ENCODE data around the gene NDUFAF8. TPM values are rescaled to one million over a fixed set of nuclear protein-coding genes. Genes with fewer than 3 reads are reported as not detected.
A peak's percentile ranks its signal among the peaks of the same experiment; 100 is the strongest.

The NDUFAF8 gene
- total and polyA plus RNA-seq, 10 of the 15 experiments (the other 5 are each of a cell fraction or from before 2014, with no cell fraction given) = 22.0 to 307 (median 106) TPM

GRCh38 chr17:81207610-81208581 lies 31.2 kb upstream of the NDUFAF8 start:
- ChIA-PET CTCF (no interaction called here), SMC1A (ENCODE audit: uncharacterized antibody, unreplicated experiment) (no interaction called here), POLR2A (no interaction called here), RAD21 (ENCODE audit: unreplicated experiment) (no interaction called here)
- H3K27ac ChIP-seq (ENCODE audit: control insufficient read depth, insufficient read depth) = no peak overlapping the region
- in situ Hi-C loops (cut with MboI) = no loop called here
- H3K27me3 ChIP-seq (replicated peaks in 1 of 2; ENCODE audit: control insufficient read depth in 2 of 2, insufficient read depth in 2 of 2, low read length in 1 of 2) = no peaks in the 10 kb centered on the region
- no peaks in the 10 kb centered on the region for H3K79me2 ChIP-seq (ENCODE audit: control insufficient read depth, insufficient read depth, low read length)
- no peaks in the 10 kb centered on the region for H4K20me1 ChIP-seq (ENCODE audit: control insufficient read depth, insufficient read depth)
- no peaks in the 10 kb centered on the region for H3K9me3 ChIP-seq (replicated peaks; ENCODE audit: control insufficient read depth, insufficient read depth, low read length)
- H3K9ac ChIP-seq (ENCODE audit: control insufficient read depth, insufficient read depth, low read length) = no peak overlapping the region
- BruUV-seq (replicated peaks) = no TSS peak
- no peak overlapping the region for H3K4me3 ChIP-seq
- 73% methylated on average over 20 of the region's 21 CpGs for WGBS (ENCODE audit: insufficient coverage, insufficient replicate concordance, low lambda C conversion rate, missing lambda C conversion rate)
- TF ChIP-seq RUNX3 (IDR thresholded peaks at IDR 0.05; ENCODE audit: low read length) (0 out of 2 replicates have a peak, but pooled peaks have one; percentile 29), SMAD5 (IDR thresholded peaks at IDR 0.05; ENCODE audit: low read depth) (no peak)
- no peak overlapping the region for H2AFZ ChIP-seq (ENCODE audit: control insufficient read depth, low read depth, low read length)
- intact Hi-C loops (cut with micrococcal nuclease; ENCODE audit: unreplicated experiment) = no loop called here
- no peaks in the 10 kb centered on the region for H3K4me1 ChIP-seq (ENCODE audit: control insufficient read depth, insufficient read depth, low read length)
- no peak overlapping the region for H3K4me2 ChIP-seq (ENCODE audit: control insufficient read depth, insufficient read depth)
- peak; percentile 49 for ATAC-seq
- no peak for DNase-seq (ENCODE audit: low read depth, low spot score)
- H3K36me3 ChIP-seq (ENCODE audit: control insufficient read depth in 2 of 2, insufficient read depth in 2 of 2, low read length in 1 of 2) = peaks cover 0 to 12% of the 10 kb centered on the region in 2 experiments; a peak in 2 of 4 replicates
- FAIRE-seq = peak; percentile 23

- ATAC-seq (no peak), DNase-seq (ENCODE audit: low read depth, low spot score) (no peak), FAIRE-seq (no peak)
- ChIA-PET POLR2A (no interaction called here), RAD21 (ENCODE audit: unreplicated experiment) (no interaction called here), CTCF (no interaction called here), SMC1A (ENCODE audit: uncharacterized antibody, unreplicated experiment) (no interaction called here)
- no peak overlapping the region for H3K4me2 ChIP-seq (ENCODE audit: control insufficient read depth, insufficient read depth)
- peaks cover 0 to 12% of the 10 kb centered on the region in 2 experiments; a peak in 2 of 4 replicates for H3K36me3 ChIP-seq (ENCODE audit: control insufficient read depth in 2 of 2, insufficient read depth in 2 of 2, low read length in 1 of 2)
- intact Hi-C loops (cut with micrococcal nuclease; ENCODE audit: unreplicated experiment) (no loop called here), in situ Hi-C loops (cut with MboI) (no loop called here)
- TF ChIP-seq CREB1 (IDR thresholded peaks at IDR 0.05; ENCODE audit: low read depth) (no peak), PAX8 (IDR thresholded peaks at IDR 0.05) (no peak)
- no peak overlapping the region for H3K4me3 ChIP-seq
- H4K20me1 ChIP-seq (ENCODE audit: control insufficient read depth, insufficient read depth) = no peaks in the 10 kb centered on the region
- H3K79me2 ChIP-seq (ENCODE audit: control insufficient read depth, insufficient read depth, low read length) = no peaks in the 10 kb centered on the region
- WGBS (ENCODE audit: insufficient coverage, insufficient replicate concordance, low lambda C conversion rate, missing lambda C conversion rate) = 93% methylated on average over 8 of the region's 10 CpGs
- H3K4me1 ChIP-seq (ENCODE audit: control insufficient read depth, insufficient read depth, low read length) = no peaks in the 10 kb centered on the region
- no TSS peak for BruUV-seq (replicated peaks)
- H3K27ac ChIP-seq (ENCODE audit: control insufficient read depth, insufficient read depth) = no peak overlapping the region
- no peak overlapping the region for H2AFZ ChIP-seq (ENCODE audit: control insufficient read depth, low read depth, low read length)
- H3K9me3 ChIP-seq (replicated peaks; ENCODE audit: control insufficient read depth, insufficient read depth, low read length) = no peaks in the 10 kb centered on the region
- H3K27me3 ChIP-seq (replicated peaks in 1 of 2; ENCODE audit: control insufficient read depth in 2 of 2, insufficient read depth in 2 of 2, low read length in 1 of 2) = no peaks in the 10 kb centered on the region
- no peak overlapping the region for H3K9ac ChIP-seq (ENCODE audit: control insufficient read depth, insufficient read depth, low read length)
These were observed 30.5 kb upstream of the NDUFAF8 start for GRCh38 chr17:81208651-81209050.

All from GM12878 (cell line).